HUDEP-2 (cell line): Measurements from ENCODE around the gene BPGM.
A peak's percentile ranks its signal among the peaks of the same experiment; 100 is the strongest.
"Not testable (repeated sequence)": the region's sequence is repeated elsewhere in the genome, so short reads cannot be mapped to it uniquely, and the experiment has no call there.

ENCODE experiments used
- DNase-seq, 76 experiments: peaks; one replicate each; lab custom pipeline; 2025; ENCODE audit not compliant: unreplicated experiment in 76 of 76; lab: John Stamatoyannopoulos, UW

Gene BPGM

DNA sequence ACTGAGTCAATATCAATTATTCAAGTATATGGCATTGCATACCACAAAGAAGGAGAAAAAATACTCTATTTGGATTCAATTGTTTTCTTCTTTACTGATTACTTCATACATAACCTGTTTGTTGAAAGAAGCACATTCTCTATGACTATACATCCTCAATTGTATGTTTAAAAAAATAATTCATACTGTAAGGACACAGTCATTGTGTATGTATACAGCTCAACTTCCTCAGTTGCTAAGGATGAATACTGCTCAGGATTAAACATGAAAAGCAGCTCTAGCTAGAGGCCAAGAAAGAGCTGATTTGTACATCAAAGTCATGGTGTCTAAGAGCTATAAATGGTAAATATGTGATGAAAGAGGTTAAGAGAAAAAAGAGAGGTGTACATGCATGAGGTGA, 15.8 kb upstream of the BPGM start:
- no peak for DNase-seq

DNA sequence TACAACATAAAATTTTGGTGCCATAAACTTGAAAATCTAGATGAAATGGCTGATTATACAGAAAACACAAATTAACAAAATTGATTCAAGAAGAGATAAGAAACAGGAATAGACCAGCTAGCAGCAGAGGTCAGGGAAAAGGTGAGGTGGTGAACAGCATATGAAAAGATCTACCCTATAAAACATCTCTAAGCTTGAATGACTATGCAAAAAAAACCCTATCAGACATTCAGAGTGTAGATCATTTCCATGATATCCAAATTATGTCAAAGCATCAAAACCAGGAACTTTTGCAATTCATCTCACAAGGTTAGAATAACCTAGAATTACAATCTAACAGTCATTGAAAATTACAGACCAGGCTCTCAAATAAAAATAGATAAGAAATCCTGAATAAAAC, 14.6 kb upstream of the BPGM start:
- DNase-seq: no peak

GRCh38 chr7:134632937-134633540, 13.6 kb upstream of the BPGM start:
- peak in 25 of 76 experiments; percentile 1 to 55 (median 24) for DNase-seq

GRCh38 chr7:134636008-134636449, 10.6 kb upstream of the BPGM start:
- peak in 3 of 76 experiments; percentile 2 to 14 (median 3) for DNase-seq

GRCh38 chr7:134637441-134637840, 9.2 kb upstream of the BPGM start:
- DNase-seq: no peak

- DNase-seq: no peak
These were observed 8.5 kb upstream of the BPGM start for GRCh38 chr7:134637934-134638719.

GRCh38 chr7:134639061-134639460, 7.6 kb upstream of the BPGM start:
- DNase-seq: no peak

- peak in 71 of 76 experiments; percentile 5 to 84 (median 55) for DNase-seq
These were observed 6.9 kb upstream of the BPGM start for GRCh38 chr7:134639683-134640279.

DNA sequence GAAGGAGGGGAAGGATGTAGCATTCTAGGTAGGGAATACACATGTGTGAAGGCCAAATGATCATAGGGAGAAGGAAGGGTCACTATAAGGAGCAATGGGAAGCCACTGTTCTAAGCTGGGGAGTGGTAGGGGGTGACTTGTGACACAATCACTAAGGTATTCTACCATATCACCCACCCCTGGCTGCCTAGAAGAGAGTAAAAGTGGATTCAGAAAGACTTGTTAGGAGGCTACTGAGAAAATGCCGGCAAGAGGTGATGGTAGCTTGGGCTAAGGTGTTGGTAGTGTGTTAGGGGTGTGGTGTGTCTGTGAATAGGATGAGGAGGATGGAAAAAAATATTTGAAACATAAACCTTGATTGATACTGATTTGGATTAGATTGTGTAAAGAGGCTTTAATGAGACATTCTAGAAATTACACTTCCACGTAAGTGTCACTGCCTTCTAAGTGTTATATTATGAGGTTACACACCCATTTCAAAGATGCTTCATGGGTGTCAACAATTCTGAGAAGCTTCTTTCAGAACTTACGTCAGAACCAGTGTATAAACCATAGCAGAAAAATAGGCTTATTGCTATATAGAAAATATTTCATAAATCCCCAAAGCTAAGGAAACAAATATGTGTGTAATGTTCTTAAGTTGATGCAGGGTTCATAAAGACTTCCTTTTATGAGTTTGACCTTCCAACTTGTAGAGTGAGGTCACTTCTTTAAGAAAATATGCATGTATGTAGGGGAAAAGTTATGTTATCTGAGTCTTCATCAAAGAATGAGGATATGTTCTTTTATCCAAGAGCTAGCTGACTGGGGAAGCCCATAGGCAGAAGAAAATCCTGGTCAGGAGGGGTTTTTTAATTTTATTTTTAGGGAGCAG, 5.6 kb upstream of the BPGM start:
- DNase-seq: peak in 1 of 76 experiments; percentile 9

DNA sequence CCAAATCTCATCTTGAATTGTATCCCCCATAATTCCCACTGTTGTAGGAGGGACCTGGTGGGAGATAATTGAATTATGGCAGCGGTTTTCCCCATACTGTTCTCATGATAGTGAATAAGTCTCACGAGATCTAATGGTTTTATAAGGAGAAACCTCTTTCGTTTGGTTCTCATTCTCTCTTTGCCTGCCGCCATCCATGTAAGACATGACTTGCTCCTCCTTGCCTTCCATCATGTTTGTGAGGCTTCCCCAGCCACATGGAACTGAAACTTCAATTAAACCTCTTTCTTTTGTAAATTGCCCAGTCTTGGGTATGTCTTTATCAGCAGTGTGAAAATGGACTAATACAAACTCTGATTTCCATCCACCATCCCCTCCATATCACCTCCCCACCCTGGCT, 4.7 kb upstream of the BPGM start:
- not testable (repeated sequence) for DNase-seq

GRCh38 chr7:134643131-134643530, 3.5 kb upstream of the BPGM start:
- no peak for DNase-seq

- no peak for DNase-seq
These were observed 1.2 kb upstream of the BPGM start for GRCh38 chr7:134645478-134645877.

GRCh38 chr7:134645935-134646334, 718 bp upstream of the BPGM start:
- DNase-seq: peak in 4 of 76 experiments; percentile 8 to 21 (median 10)

DNA sequence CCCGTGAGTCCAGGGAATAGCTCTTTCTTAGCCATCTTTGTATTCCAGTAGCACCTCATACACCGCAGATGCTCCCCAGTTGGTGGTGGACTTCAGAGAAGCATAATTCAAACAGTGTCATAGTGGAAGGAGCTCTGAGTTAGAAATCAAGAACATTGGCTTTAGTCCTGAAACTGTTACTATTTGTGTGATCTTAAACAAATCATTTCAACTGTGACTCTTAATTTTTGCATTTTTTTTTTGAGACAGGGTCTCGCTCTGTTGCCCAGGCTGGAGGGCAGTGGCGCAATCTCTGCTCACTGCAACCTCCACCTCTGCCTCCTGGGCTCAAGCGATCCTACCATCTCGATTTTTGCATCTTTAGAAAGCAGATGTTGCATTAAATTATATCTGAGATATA, 1.8 kb downstream of the BPGM start:
- no peak for DNase-seq

DNA sequence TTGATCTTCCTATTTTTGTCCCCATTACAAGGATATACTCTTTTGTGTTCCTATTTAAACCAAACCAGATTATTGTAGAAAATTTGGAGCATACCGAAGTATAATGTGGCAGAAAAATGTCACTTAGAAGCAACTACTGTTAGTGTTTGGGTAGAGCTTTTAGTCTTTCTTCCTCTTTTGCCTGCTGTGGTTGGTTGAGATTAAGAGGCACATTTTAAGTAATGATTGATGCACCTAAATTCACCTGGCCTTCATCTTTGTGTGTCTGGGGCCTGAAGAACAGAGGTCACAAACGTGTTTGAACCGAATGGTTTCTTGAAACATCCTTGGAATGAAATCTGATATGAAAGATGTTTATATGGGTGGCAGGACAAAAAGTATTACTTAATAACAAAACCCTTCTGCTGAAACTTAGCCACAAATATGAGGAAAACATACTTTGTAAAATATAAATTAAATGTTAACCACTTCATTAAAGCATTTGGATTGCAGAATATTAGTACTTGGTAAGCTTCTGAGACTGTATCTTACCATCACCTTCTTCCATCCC, 2.6 kb downstream of the BPGM start:
- DNase-seq: no peak

DNA sequence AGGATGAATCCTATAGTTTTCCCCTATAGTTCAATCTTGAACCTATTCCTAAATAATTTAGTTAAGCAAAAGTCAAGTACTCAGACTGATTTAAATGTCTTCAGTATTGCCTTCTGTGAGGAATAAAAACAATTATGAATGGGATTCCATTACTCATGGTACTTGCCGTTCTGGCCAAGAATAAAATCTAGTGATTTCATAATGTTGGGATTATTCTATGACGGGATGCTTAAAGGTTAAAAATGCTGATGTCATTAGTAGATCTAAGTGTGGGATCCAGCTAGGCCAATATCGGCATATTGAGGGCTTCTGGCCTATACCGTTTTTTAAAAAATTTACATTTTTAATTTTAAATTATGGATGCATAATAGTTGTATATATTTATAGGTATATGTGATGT, 5.3 kb downstream of the BPGM start:
- no peak for DNase-seq

- DNase-seq: no peak
These were observed 7.6 kb downstream of the BPGM start for GRCh38 chr7:134654104-134654775.

DNA sequence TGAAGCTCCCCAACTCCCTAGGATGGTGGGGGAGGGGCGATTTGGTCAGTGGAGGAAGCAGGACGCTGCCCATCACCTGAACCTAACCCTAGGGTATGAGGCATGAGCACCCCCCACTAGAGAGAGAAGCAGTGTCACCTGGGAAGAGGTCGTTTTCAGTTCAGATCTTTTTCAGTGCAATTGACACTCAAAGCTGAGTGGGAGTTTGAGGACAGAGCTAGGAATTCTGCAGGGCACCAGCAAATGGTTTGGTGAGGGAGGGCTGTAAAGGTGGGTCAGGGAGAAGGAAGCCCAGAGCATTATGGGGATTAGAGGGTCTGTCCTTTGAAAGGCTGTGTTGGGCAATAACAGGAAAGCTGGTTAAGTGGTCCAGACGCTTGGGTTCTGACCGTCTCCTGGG, 10.9 kb downstream of the BPGM start:
- DNase-seq: no peak

GRCh38 chr7:134660242-134660785, 13.7 kb downstream of the BPGM start:
- peak in 70 of 76 experiments; percentile 9 to 82 (median 46) for DNase-seq

GRCh38 chr7:134660961-134661376, 14.3 kb downstream of the BPGM start:
- no peak for DNase-seq
